ENCODE measurements around the gene PGPEP1. TPM values are rescaled to one million over a fixed set of nuclear protein-coding genes. Genes with fewer than 3 reads are reported as not detected.

PGPEP1 gene
- total and polyA plus RNA-seq, 4 donors, result 13.0 to 41.6 (median 15.0) TPM

DNA sequence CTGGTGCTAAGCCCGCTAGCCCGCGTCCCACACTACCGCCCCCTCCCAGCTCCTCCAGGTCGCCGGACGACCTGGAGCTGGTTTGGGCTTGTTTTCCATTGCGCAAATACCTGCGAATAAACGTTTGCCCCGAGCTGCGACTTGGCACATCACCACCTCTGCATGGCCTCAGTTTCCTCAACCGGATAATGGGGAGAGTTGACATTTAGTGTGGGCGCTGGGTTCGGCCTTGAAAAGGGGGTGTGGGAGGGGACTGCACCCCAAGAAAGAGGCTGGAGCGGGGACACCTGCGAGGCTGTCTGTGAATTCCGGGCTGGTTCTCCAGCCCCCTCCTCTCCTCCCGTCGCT is 48.0 kb upstream of the PGPEP1 start:
- H3K27ac ChIP-seq (ENCODE audit: low read depth in 1 of 2, low read length in 1 of 2), result peak overlapping the region; percentile 96
- no peaks in the 10 kb centered on the region for H3K27me3 ChIP-seq (ENCODE audit: control insufficient read depth in 3 of 3, insufficient read depth in 3 of 3, low read length in 2 of 3)
- TF ChIP-seq, protein P1, sequence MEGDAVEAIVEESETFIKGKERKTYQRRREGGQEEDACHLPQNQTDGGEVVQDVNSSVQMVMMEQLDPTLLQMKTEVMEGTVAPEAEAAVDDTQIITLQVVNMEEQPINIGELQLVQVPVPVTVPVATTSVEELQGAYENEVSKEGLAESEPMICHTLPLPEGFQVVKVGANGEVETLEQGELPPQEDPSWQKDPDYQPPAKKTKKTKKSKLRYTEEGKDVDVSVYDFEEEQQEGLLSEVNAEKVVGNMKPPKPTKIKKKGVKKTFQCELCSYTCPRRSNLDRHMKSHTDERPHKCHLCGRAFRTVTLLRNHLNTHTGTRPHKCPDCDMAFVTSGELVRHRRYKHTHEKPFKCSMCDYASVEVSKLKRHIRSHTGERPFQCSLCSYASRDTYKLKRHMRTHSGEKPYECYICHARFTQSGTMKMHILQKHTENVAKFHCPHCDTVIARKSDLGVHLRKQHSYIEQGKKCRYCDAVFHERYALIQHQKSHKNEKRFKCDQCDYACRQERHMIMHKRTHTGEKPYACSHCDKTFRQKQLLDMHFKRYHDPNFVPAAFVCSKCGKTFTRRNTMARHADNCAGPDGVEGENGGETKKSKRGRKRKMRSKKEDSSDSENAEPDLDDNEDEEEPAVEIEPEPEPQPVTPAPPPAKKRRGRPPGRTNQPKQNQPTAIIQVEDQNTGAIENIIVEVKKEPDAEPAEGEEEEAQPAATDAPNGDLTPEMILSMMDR (IDR thresholded peaks at IDR 0.05; ENCODE audit: control extremely low read depth, extremely low read depth), result no peak
- no peaks in the 10 kb centered on the region for H3K36me3 ChIP-seq (ENCODE audit: control insufficient read depth in 4 of 4, insufficient read depth in 4 of 4, low read length in 4 of 4)
- H3K4me1 ChIP-seq (ENCODE audit: control insufficient read depth in 5 of 5, insufficient read depth in 5 of 5, low read length in 5 of 5), result peaks cover 0 to 33% (median 6%) of the 10 kb centered on the region in 5 donors
- WGBS, 2 donors, result 0% methylated on average over 20 of the region's 20 CpGs
- ATAC-seq (ENCODE audit: insufficient read depth, low FRiP score) (no peak), DNase-seq (no peak)
- no peaks in the 10 kb centered on the region for H3K9me3 ChIP-seq (ENCODE audit: control insufficient read depth in 4 of 4, insufficient read depth in 3 of 4, low read length in 3 of 4)
- H3K4me3 ChIP-seq, result peak overlapping the region; percentile 69
- peak overlapping the region; percentile 57 to 76 for H3K9ac ChIP-seq (ENCODE audit: insufficient read depth in 1 of 2, low read length in 2 of 2)

DNA sequence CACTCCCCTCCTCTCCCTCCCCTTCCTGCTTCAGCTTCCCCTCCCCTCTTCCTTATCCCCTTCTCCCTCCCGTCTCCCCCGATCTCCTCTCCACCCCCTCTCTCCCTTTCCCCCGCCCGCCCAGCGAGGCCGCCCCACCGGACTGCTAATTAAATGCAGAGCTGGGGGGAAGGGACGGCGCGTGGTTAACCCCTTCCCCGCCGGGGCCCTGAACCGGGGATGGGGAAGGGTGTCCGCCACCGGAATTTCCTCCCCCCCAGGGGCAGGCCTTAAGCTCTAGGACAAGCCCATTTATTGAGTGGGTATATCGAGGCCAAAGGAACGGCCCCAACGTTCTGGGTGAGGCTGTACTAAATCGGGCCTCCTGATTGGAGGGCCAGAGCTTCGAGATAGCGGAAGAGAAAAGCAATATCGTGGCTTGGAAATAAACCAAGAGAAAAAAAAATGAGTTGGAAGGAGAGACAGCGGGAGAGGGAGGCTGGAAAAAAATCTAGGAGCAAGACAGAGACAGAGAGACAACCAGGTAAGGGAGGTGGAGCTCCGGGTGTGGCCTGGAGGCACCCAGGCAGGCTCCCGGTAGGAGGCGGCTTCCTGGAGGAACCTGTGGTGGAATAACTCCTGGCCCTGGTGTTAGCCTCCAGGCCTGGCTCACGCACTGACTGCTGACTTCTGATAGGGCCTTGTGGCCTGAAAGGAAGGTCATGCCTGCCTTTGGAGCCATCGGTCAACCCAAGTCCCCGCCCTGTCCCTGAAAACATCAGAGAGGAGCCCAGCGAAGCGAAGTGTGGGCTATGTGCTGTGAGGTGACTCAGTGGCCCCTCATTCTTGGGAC is 47.4 kb upstream of the PGPEP1 start:
- H3K27me3 ChIP-seq (ENCODE audit: control insufficient read depth in 3 of 3, insufficient read depth in 3 of 3, low read length in 2 of 3), result no peaks in the 10 kb centered on the region
- peak; percentile 94 to 96 (median 95) for DNase-seq
- H3K9ac ChIP-seq (ENCODE audit: insufficient read depth in 1 of 2, low read length in 2 of 2), result peak overlapping the region; percentile 70 to 76
- H3K4me1 ChIP-seq (ENCODE audit: control insufficient read depth in 5 of 5, insufficient read depth in 5 of 5, low read length in 5 of 5), result peaks cover 0 to 30% (median 6%) of the 10 kb centered on the region in 5 donors
- 9 to 12% methylated on average over 29 to 31 of the region's 31 CpGs for whole genome bisulfite sequencing, 2 donors
- peak overlapping the region; percentile 69 for H3K4me3 ChIP-seq
- H3K36me3 ChIP-seq (ENCODE audit: control insufficient read depth in 4 of 4, insufficient read depth in 4 of 4, low read length in 4 of 4), result no peaks in the 10 kb centered on the region
- H3K9me3 ChIP-seq (ENCODE audit: control insufficient read depth in 4 of 4, insufficient read depth in 3 of 4, low read length in 3 of 4), result no peaks in the 10 kb centered on the region
- TF ChIP-seq, protein P1 (IDR thresholded peaks at IDR 0.05; ENCODE audit: control extremely low read depth, extremely low read depth), result no peak
- peak; percentile 39 for ATAC-seq (ENCODE audit: insufficient read depth, low FRiP score)
- H3K27ac ChIP-seq (ENCODE audit: low read depth in 1 of 2, low read length in 1 of 2), result peak overlapping the region; percentile 96

DNA sequence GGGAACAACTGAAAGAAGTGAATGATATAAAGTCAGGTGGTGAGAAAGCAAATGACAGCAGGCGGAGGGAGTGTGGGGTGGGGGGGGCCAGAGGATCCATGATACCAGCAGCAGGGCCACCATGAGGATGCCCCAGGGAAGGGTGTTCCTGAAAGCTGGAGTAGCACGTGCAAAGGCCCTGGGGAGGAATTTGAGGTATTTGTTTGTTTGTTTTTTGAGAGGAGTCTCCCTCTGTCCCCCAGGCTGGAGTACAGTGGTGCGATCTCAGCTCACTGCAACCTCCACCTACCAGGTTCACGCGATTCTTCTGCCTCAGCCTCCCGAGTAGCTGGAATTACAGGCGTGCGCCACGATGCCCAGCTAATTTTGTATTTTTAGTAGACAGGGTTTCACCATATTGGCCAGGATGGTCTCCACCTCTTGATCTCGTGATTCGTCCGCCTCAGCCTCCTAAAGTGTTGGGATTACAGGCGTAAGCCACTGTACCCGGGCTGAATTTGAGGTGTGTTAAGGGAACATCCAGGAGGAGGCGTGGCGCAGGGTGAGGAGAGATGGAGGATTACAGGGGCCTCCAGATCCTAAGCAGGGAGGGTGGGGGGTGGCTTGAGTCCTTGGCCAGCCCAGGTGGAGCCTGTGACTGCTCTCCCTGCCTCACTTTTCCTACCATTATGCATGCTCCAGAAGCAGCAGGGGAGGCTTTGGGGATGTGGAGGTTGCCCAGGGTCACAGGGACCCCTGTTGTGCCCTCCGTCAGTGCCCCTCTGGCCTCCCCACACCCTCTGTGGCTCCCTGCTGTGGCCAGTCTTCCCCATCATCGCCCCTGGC is 46.5 kb upstream of the PGPEP1 start:
- Histone ChIP-seq H3K9ac (ENCODE audit: insufficient read depth in 1 of 2, low read length in 2 of 2) (peak overlapping the region in 1 of 2 donors; percentile 70), H3K36me3 (ENCODE audit: control insufficient read depth in 4 of 4, insufficient read depth in 4 of 4, low read length in 4 of 4) (no peaks in the 10 kb centered on the region), H3K27me3 (ENCODE audit: control insufficient read depth in 3 of 3, insufficient read depth in 3 of 3, low read length in 2 of 3) (no peaks in the 10 kb centered on the region), H3K27ac (ENCODE audit: low read depth in 1 of 2, low read length in 1 of 2) (peak overlapping the region; percentile 96), H3K4me1 (ENCODE audit: control insufficient read depth in 5 of 5, insufficient read depth in 5 of 5, low read length in 5 of 5) (peaks cover 0 to 26% (median 6%) of the 10 kb centered on the region in 5 donors), H3K9me3 (ENCODE audit: control insufficient read depth in 4 of 4, insufficient read depth in 3 of 4, low read length in 3 of 4) (no peaks in the 10 kb centered on the region), H3K4me3 (no peak overlapping the region)
- ATAC-seq (ENCODE audit: insufficient read depth, low FRiP score) (no peak), DNase-seq (no peak)
- WGBS, 2 donors, result 75 to 78% methylated on average over 18 of the region's 18 CpGs
- TF ChIP-seq, protein P1 (IDR thresholded peaks at IDR 0.05; ENCODE audit: control extremely low read depth, extremely low read depth), result no peak

Measured in lung (tissue), 12 donors.